ENCODE results near the gene C6orf120.

GRCh38 chr6:169678342-169678741 lies 23.6 kb upstream of the C6orf120 start:
- TF ChIP-seq CTCF (IDR thresholded peaks at IDR 0.05): no peak
- no peak for TF ChIP-seq EP300 (IDR thresholded peaks at IDR 0.05)
- no peak for TF ChIP-seq POLR2A (IDR thresholded peaks at IDR 0.05)
